Common myeloid progenitor, CD34-positive (primary cell): Measurements from ENCODE around the gene TMEM106B.
"Not testable (repeated sequence)": the region's sequence is repeated elsewhere in the genome, so short reads cannot be mapped to it uniquely, and the experiment has no call there.

Experiments used
- CTCF ChIA-PET: fragments of 350-600 bp; sonication (Branson Sonifier 250); formaldehyde crosslinking; loops from one replicate; lab custom pipeline; 2021; ENCODE audit warnings: antibody characterized with exemption; lab: Charles Lee
- POLR2A ChIA-PET: fragments of 350-600 bp; sonication (Branson Sonifier 250); formaldehyde crosslinking; loops from one replicate; lab custom pipeline; 2021; ENCODE audit warnings: antibody characterized with exemption; lab: Charles Lee
- DNase-seq, 3 donors: peaks; one replicate each; pipeline versions ENCODE4 v3.0.0 to v3.0.0-alpha.2; 2013
- H3K27ac ChIP-seq, 2 experiments: 1 replicate in 1 of 2; 2 replicates in 1 of 2; pipeline ENCODE4 v1.7.0; 2013; ENCODE audit warnings: inconsistent platforms in 2 of 2, low read length in 2 of 2, mild to moderate bottlenecking in 2 of 2, low read depth in 1 of 2, moderate library complexity in 1 of 2; ENCODE audit not compliant: severe bottlenecking in 2 of 2, insufficient read depth in 1 of 2, poor library complexity in 1 of 2
- H3K27me3 ChIP-seq, 5 experiments: replicated peaks in 2 of 5; 1 replicate in 3 of 5; 2 replicates in 2 of 5; pipeline versions ENCODE4 v1.6.1 to v1.7.0; 2013; ENCODE audit warnings: low read length in 4 of 5, mild to moderate bottlenecking in 2 of 5, moderate library complexity in 2 of 5, inconsistent platforms in 1 of 5; ENCODE audit not compliant: insufficient read depth in 5 of 5, control insufficient read depth in 4 of 5
- H3K36me3 ChIP-seq, 4 experiments: 1 replicate in 2 of 4; 2 replicates in 2 of 4; pipeline versions ENCODE4 v1.6.1 to v1.7.0; 2013; ENCODE audit warnings: low read length in 3 of 4, control low read depth in 1 of 4, mild to moderate bottlenecking in 1 of 4; ENCODE audit not compliant: control insufficient read depth in 4 of 4, insufficient read depth in 4 of 4
- H3K4me1 ChIP-seq, 4 experiments: 1 replicate in 3 of 4; 2 replicates in 1 of 4; pipeline versions ENCODE4 v1.6.1 to v1.7.1; 2013; ENCODE audit warnings: low read length in 3 of 4, mild to moderate bottlenecking in 3 of 4, control low read depth in 1 of 4, inconsistent platforms in 1 of 4, moderate library complexity in 1 of 4; ENCODE audit not compliant: control insufficient read depth in 4 of 4, insufficient read depth in 4 of 4; ENCODE audit errors: control extremely low read depth in 1 of 4
- H3K4me3 ChIP-seq, 7 experiments: 1 replicate in 4 of 7; 2 replicates in 3 of 7; pipeline versions ENCODE4 v1.5.1 to v1.7.0; 2013; ENCODE audit warnings: mild to moderate bottlenecking in 7 of 7, low read length in 6 of 7, moderate library complexity in 6 of 7, inconsistent platforms in 2 of 7, low read depth in 2 of 7, control low read depth in 1 of 7; ENCODE audit not compliant: insufficient read depth in 4 of 7, control insufficient read depth in 1 of 7; ENCODE audit errors: extremely low read depth in 1 of 7
- H3K9me3 ChIP-seq, 5 experiments: 1 replicate in 4 of 5; 2 replicates in 1 of 5; pipeline versions ENCODE4 v1.6.1 to v1.7.1; 2013; ENCODE audit warnings: low read length in 4 of 5, mild to moderate bottlenecking in 2 of 5, inconsistent platforms in 1 of 5, low read depth in 1 of 5, moderate library complexity in 1 of 5; ENCODE audit not compliant: control insufficient read depth in 4 of 5, insufficient read depth in 2 of 5; ENCODE audit errors: control extremely low read depth in 1 of 5
- WGBS: methylation state at CpG from one replicate; pipeline ENCODE4 v1.1.5; 2013; ENCODE audit not compliant: insufficient coverage; 5-methylcytosine and 5-hydroxymethylcytosine counted together

Gene TMEM106B

GRCh38 chr7:12211711-12212485, 804 bp downstream of the TMEM106B start:
- Histone ChIP-seq H3K4me3 (peak overlapping the region; percentile 66 to 94 (median 86)), H3K27me3 (peaks cover 0 to 8% (median 0%) of the 10 kb centered on the region in 5 experiments), H3K27ac (peak overlapping the region; percentile 78 to 92), H3K36me3 (peaks cover 7 to 18% (median 10%) of the 10 kb centered on the region in 4 experiments), H3K4me1 (peaks cover 6 to 26% (median 14%) of the 10 kb centered on the region in 4 experiments), H3K9me3 (no peaks in the 10 kb centered on the region)
- peak in 2 of 3 donors; percentile 25 to 46 for DNase-seq
- CTCF ChIA-PET, result no interaction called here
- POLR2A ChIA-PET, result no interaction called here
- WGBS, result 49% methylated on average over 7 of the region's 9 CpGs

GRCh38 chr7:12217311-12217710, 6.2 kb downstream of the TMEM106B start:
- Histone ChIP-seq H3K27me3 (no peaks in the 10 kb centered on the region), H3K36me3 (peaks cover 7 to 51% (median 39%) of the 10 kb centered on the region in 4 experiments), H3K4me1 (peaks cover 5 to 13% (median 7%) of the 10 kb centered on the region in 4 experiments), H3K27ac (no peak overlapping the region), H3K4me3 (no peak overlapping the region), H3K9me3 (no peaks in the 10 kb centered on the region)
- CTCF ChIA-PET, result no interaction called here
- POLR2A ChIA-PET, result no interaction called here
- no peak for DNase-seq
- WGBS, result no CpG with 5 or more reads among the region's 1 CpG

- H3K9me3 ChIP-seq, result no peaks in the 10 kb centered on the region
- POLR2A ChIA-PET, result no interaction called here
- CTCF ChIA-PET, result no interaction called here
- H3K27me3 ChIP-seq, result no peaks in the 10 kb centered on the region
- peaks cover 7 to 21% (median 11%) of the 10 kb centered on the region in 4 experiments for H3K4me1 ChIP-seq
- H3K36me3 ChIP-seq, result peaks cover 6 to 53% (median 43%) of the 10 kb centered on the region in 4 experiments
- DNase-seq, result no peak
- H3K27ac ChIP-seq, result no peak overlapping the region
- no peak overlapping the region for H3K4me3 ChIP-seq
- WGBS, result no CpG with 5 or more reads among the region's 1 CpG
These were observed 9.4 kb downstream of the TMEM106B start for GRCh38 chr7:12220389-12221046.

GRCh38 chr7:12221414-12221813, 10.3 kb downstream of the TMEM106B start:
- Histone ChIP-seq H3K9me3 (no peaks in the 10 kb centered on the region), H3K4me3 (no peak overlapping the region), H3K36me3 (peaks cover 6 to 51% (median 37%) of the 10 kb centered on the region in 4 experiments), H3K27ac (no peak overlapping the region), H3K4me1 (peaks cover 7 to 21% (median 11%) of the 10 kb centered on the region in 4 experiments), H3K27me3 (no peaks in the 10 kb centered on the region)
- CTCF ChIA-PET, result interaction anchor here (0.6 kb wide), 1 partner anchor 18 kb away, joined by 3 read pairs; no protein-coding TSS in a partner anchor
- POLR2A ChIA-PET, result no interaction called here
- DNase-seq, result no peak

- no peaks in the 10 kb centered on the region for H3K27me3 ChIP-seq
- no peak overlapping the region for H3K27ac ChIP-seq
- H3K36me3 ChIP-seq, result peaks cover 3 to 44% (median 24%) of the 10 kb centered on the region in 4 experiments
- ChIA-PET POLR2A (no interaction called here), CTCF (no interaction called here)
- peak overlapping the region in 1 of 7 experiments; percentile 53 for H3K4me3 ChIP-seq
- H3K9me3 ChIP-seq, result no peaks in the 10 kb centered on the region
- peak; percentile 35 to 94 (median 80) for DNase-seq
- WGBS, result 0% methylated on average over 1 of the region's 1 CpG
- peaks cover 7 to 21% (median 11%) of the 10 kb centered on the region in 4 experiments for H3K4me1 ChIP-seq
These were observed 11.9 kb downstream of the TMEM106B start for GRCh38 chr7:12222889-12223579.

- CTCF ChIA-PET, H3K9me3 ChIP-seq, DNase-seq, H3K27ac ChIP-seq, H3K27me3 ChIP-seq, POLR2A ChIA-PET, H3K4me3 ChIP-seq: not testable (repeated sequence)
- H3K4me1 ChIP-seq, result peaks cover 7 to 21% (median 11%) of the 10 kb centered on the region in 4 experiments
- H3K36me3 ChIP-seq, result peaks cover 4 to 39% (median 13%) of the 10 kb centered on the region in 4 experiments
- no CpG with 5 or more reads among the region's 7 CpGs for WGBS
These were observed 13.9 kb downstream of the TMEM106B start for GRCh38 chr7:12225017-12225416.
